Inflammatory macrophage (primary cell): Measurements from ENCODE around the gene SOX8.
"Not testable (repeated sequence)": the region's sequence is repeated elsewhere in the genome, so short reads cannot be mapped to it uniquely, and the experiment has no call there.

Experiments used
- DNase-seq, 2 donors: peaks; one replicate each; pipeline ENCODE4 v3.0.0-alpha.2; 2020 to 2022
- total RNA-seq, 18 experiments: gene quantifications; one replicate each; lab custom pipeline; 2026; ENCODE audit warnings: mixed read lengths in 6 of 18, inconsistent platforms in 2 of 18; lab: John Stamatoyannopoulos, UW

The SOX8 gene
- total RNA-seq, result 0 to 1.9 (median 0.27) reads per million in 18 experiments

DNA sequence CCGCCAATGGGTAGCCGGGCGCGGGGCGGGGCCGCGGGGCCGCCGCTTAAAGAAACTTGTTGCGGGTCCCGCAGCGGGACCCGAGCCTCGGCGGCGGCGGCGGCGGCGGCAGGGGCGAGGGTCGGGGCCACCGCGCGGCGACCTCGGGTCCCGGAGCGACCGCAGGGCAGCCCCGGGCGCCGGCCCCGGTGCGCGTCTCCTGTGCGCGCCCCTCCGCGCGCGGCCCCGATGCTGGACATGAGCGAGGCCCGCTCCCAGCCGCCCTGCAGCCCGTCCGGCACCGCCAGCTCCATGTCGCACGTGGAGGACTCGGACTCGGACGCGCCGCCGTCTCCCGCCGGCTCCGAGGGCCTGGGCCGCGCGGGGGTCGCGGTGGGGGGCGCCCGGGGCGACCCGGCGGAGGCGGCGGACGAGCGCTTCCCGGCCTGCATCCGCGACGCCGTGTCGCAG lies at the start of gene SOX8:
TSS of gene SOX8 (plus strand) at position 76 of the 450 bp plus-strand sequence. CDS start at position 229, 153 bp downstream.
- no peak for DNase-seq

DNA sequence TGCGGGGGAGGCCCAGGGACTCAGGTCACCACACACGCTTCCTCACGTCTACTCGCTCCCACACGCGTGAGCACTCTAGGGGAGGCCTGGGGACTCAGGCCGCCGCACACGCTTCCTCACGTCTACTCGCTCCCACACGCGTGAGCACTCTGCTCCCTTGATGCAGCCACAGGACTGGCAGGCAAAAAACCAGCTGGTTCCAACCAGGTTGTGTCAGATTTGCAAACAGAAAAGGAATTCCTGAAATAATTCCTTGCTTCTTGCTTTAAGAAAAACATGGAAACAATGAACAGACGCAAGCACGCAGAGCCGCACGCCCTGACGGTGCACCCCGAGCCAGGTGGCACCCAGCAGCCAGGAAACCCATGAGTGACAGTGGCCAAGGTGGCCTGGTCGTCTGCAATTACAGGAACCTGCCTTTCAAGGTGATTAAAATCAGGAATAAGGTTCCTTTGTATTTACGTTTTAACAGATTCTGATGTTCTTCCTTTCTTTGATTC lies 48.7 kb upstream of the SOX8 start:
- DNase-seq, result no peak

DNA sequence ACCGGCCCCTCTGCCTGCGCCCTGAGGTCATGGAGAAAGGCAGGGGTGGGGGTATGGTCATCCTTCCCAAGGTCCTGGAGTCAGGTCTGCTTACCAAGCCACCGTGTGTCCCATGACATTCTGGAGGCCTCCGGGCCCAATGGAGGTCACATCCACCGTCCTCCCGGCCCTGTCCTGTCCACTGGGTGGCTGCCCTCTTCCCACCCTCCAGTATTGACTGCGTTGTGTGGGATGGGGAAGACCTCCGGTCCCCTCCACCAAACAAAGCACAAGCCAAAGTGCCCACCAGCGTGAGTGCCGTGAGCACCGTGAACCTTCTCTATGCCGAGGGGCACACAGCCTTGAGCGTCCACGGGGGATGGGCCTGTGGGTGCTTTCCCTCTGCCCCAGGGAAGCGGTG lies 48.0 kb upstream of the SOX8 start:
- DNase-seq, result no peak

DNA sequence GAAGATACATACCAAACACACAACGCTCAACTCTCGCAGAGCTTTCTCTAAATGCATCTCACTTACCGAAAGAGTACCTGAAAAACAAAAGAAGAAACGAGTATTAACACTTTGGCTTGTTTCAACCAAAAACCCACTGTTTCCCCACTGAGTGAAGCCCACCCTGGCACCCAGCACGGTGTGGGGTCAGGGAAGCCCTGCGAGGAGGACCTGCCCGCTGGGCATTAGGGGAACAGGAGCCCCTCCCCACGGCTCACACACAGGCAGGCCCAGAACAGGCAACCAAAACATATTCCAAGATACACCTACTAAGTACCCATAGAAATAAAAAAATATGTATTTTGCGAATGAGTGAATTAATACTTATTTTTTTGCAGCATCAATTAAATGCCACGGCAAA lies 47.4 kb upstream of the SOX8 start:
- DNase-seq, result no peak

DNA sequence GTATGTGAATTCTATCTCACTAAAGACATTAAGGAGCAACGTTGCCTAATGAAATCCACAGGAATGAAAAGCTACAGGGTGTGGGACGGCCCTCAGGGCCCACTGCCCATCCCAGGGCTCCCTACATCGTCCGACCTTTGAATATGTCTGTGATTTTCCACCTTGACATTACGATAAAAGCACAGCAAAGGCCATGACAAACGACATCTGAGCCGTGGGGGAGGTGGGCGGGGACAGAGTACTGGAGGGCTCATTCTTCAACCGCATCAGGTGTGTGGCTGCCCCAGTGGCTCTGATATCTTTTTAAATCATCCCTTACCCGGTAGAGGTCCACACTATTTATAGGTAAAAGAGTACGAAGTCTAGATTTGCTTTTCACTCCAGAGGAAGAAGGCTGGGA lies 45.9 kb upstream of the SOX8 start:
- DNase-seq, result no peak

DNA sequence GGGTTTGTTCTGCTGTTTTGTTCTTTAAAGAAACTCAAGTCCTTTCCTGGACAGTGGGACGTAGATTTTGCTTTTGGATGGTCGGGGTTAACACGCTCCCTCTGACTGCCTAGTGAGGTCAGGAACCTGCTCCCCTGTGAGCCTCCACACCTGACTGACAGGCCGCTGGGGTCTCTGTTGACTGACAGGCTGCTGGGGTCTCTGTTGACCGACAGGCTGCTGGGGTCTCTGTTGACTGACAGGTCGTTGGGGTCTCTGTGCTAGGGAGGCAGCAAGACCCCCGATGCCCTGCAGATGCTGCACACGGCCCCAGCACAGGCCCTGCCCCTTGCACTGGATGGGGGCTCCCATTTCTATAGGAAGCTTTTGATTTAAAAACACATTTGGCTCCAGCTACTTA lies 44.3 kb upstream of the SOX8 start:
- no peak for DNase-seq

DNA sequence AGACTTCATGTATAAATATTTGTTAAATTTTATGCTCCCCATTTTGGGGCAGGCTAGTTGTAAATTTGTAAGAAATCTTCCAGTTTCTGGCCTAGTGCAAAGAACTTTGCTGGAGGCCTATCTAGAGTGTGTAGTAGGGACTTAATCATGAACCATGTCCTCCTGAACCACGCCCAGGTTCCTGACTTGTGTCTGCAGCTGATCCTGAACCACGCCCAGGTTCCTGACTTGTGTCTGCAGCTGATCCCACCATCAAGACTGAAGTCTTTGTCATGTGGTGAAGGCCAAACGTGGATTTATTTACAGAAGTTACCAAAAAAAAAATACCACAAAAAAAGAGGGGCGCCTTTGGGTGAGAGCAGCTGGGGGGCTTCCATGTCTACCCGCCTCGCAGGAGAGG lies 43.8 kb upstream of the SOX8 start:
- DNase-seq, result no peak

DNA sequence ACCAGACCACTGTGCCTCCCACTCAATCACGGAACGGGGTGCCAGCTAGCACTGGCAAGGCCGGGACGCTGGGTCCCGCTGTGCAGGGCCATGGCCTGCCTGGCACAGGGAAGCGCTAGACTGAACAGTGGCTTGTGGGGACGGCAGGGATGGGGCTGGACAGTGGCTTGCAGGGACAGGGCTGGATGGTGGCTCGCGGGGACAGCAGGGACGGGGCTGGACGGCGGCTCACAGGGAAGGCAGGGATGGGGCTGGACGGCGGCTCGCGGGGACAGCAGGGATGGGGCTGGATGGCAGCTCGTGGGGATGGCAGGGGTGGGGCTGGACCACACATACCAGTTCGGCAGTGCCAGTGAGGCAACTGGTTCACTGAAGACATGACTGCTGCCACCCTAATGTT lies 43.4 kb upstream of the SOX8 start:
- no peak for DNase-seq

DNA sequence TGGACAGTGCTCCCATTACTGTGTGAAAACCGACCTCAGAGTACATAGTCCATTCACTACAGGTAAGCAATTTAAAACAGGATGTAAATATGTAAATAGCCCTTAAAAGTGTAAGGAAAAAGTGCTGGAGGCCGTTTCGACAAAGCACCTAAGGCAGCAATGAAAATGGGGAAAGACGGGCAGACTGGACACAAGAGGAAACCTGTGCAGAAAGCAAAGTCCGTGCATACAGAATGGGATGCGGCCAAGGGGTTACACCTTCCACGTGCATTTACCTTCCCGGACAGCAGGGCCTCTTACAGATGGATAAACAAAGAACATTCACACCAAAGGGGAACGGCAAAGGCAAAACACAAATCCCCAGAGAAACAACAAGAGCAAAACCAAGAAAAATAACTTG lies 42.8 kb upstream of the SOX8 start:
- no peak for DNase-seq

DNA sequence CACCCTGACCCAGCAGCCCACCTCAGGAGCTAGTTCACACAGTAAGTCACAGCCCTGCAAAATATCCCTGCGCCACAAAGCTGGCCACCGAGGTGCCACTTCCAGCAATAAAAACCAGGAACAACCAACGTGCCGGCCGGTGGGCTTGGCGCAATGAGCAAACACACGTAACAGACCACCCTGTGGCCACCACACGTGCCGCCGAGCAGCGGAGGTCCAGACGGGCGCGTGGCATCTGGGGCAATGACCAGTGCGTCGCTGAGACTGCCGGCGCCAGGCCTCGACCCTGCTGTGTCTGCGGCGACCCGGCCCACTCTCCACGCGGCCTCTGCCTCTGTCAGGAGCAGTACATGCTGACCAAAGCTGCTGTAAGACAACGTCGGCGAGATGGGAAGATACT lies 42.3 kb upstream of the SOX8 start:
- no peak for DNase-seq

DNA sequence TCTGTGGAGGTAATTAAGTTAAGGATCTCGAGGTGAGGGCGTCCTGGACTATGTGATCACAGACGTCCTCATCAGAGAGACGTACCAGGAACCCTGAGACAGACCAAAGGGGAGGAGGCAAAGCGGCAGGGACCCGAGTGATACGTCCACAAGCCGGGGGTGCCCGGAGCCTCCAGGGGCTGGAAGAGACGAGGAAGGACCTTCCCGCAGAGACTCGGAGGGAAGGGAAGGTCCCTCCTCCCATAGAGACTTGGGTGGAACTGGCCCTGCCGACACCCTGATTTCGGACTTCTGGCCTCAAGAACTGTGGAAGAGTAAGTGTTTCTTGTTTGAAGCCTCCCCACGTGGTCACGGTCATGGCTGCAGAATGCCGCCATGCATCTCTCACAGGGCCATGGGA lies 41.6 kb upstream of the SOX8 start:
- DNase-seq, result no peak

DNA sequence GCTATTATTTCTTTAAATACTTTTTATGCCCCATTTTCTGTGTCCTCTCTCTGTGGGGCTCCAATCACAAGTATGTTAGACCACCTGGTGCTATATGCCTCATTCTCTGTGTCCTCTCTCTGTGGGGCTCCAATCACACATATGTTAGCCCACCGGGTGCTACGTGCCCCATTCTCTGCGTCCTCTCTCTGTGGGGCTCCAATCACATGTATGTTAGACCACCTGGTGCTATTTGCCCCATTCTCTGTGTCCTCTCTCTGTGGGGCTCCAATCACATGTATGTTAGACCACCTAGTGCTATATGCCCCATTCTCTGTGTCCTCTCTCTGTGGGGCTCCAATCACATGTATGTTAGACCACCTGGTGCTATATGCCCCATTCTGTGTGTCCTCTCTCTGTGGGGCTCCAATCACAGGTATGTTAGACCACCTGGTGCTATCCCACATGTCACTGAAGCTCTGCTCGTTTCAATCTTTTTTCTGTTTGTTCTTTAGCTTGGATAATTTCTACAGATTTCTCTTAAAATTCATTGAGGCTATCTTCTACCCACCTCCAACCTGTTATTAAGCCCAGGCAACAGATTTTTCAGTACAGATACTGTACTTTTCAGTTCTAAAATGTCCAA lies 39.0 kb upstream of the SOX8 start:
- no peak for DNase-seq

DNA sequence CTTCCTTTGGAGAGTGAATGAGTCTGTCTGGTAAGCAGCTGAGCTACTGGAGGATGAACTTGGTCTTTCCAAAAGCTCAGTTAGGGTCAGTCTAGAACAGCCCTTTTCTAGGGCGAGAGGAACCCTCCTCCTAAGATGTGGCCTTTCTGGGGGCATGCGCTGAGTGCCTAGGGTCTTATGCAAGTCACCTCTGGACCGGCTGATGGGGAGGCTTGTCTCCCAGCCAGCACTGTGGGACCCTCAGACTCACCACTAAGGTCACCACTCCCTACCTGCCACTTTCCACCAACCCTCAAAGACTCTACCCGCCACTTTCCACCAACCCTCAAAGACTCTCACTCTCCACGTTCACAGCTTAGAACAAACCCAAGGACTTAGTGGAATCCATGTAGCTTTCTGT lies 37.6 kb upstream of the SOX8 start:
- no peak for DNase-seq

DNA sequence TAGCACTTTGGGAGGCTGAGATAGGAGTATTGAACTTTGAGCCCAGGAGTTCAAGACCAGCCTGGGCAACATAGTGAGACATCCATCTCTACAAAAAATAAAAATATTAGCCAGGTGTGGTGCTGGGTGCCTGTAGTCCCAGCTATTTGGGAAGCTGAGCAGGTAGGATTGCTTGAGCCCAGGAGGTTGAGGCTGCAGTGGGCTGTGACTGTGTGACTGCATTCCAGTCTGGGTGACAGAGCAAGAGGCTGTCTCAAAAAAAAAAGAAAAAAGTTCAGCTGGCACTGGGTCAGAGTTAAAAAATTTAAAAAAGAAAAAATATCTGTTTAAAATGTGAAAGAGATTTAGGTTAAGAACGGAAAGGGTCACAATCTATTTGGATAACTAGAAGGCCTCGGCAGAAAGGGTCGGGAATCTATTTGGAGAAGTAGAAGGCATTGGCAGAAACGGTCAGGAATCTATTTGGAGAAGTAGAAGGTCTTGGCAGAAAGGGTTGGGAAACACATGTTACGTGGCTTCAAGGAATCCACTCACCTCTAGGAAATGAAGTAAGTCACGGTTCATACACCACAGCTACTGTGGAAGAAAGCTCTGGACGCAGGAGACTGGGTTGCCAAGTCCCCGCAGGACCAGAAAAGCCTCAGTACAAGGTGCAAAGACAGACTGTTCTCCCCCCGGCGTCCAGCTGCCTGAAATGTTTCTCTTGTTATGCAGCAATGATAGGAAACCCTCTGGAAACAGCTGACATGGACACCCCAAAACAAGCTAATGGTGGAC lies 36.1 kb upstream of the SOX8 start:
- DNase-seq, result no peak

DNA sequence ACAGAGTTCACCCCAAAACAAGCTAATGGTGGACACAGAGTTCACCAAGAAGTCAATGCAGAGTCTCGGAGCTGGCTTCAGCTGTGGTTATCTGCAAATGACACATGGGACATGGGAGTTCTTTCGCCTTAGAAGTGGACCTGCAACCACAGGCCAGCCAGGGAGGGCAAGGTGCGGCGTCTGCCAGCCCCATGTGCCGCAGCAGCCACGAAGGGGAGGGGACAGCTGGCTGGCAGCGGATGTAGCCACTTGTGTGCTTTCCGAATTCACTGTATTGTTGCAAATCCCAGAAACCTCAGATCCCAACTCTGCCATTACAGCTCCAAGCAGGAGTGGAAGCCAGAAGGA lies 35.5 kb upstream of the SOX8 start:
- DNase-seq, result no peak

DNA sequence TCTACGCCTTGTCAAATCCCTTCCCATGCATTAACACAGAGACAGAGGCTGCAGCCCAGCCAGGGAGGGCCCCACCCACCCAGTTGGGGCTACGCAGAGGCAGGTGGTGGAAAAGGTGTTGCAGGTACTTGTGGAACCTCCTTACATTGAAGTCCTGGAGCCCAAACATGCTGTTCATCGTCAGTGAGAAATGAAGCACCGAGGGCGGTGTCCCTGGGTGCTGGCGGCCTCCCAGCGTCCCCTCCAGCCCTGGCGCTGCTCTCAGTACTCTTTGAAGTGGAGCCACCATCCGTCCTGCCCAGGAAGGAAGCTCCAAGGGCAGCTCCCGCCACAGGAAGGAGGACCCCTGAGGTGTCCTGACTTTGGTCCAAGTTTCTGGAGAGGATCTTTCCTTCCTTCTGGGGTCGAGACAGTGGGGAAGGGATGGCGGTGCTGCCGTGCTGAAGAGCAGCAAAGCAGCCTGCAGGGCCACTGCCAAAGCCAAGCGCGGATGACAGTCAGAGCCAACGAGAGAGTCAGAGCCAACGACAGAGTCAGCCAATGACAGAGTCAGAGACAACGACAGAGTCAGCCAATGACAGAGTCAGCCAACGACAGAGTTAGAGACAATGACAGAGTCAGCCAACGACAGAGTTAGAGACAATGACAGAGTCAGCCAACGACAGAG lies 34.2 kb upstream of the SOX8 start:
- DNase-seq, result no peak

DNA sequence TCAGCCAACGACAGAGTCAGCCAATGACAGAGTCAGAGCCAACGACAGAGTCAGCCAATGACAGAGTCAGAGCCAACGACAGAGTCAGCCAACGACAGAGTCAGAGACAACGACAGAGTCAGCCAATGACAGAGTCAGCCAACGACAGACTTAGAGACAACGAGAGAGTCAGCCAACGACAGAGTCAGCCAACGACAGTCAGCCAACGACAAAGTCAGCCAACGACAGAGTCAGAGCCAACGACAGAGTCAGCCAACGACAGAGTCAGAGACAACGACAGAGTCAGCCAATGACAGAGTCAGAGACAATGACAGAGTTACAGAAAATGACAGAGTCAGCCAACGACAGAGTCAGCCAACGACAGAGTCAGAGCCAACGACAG lies 33.7 kb upstream of the SOX8 start:
- not testable (repeated sequence) for DNase-seq

DNA sequence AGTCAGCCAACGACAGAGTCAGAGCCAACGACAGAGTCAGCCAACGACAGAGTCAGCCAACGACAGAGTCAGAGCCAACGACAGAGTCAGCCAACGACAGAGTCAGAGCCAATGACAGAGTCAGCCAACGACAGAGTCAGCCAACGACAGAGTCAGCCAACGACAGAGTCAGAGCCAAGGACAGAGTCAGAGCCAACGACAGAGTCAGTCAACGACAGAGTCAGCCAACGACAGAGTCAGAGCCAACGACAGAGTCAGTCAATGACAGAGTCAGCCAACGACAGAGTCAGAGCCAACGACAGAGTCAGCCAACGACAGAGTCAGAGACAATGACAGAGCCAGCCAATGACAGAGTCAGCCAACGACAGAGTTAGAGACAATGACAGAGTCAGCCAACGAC lies 32.8 kb upstream of the SOX8 start:
- not testable (repeated sequence) for DNase-seq

DNA sequence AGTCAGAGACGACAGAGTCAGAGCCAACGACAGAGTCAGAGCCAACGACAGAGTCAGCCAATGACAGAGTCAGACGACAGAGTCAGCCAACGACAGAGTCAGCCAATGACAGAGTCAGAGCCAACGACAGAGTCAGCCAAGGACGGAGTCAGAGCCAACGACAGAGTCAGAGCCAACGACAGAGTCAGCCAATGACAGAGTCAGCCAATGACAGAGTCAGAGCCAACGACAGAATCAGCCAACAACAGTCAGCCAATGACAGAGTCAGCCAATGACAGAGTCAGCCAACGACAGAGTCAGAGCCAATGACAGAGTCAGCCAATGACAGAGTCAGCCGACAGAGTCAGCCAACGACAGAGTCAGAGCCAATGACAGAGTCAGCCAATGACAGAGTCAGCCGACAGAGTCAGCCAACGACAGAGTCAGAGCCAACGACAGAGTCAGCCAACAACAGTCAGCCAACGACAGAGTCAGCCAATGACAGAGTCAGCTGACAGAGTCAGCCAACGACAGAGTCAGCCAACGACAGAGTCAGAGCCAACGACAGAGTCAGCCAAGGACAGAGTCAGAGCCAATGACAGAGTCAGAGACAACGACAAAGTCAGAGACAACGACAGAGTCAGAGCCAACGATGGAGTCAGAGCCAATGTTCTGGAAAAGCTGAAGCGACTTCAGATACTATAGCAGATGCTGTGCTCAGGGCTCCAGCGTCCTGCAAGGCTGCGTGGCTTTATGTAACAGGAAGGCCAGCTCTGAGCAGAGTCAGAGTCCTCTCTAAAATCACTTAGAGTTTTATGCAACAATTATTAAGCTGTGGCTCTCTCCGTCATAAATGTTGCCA lies 30.6 kb upstream of the SOX8 start:
- not testable (repeated sequence) for DNase-seq

DNA sequence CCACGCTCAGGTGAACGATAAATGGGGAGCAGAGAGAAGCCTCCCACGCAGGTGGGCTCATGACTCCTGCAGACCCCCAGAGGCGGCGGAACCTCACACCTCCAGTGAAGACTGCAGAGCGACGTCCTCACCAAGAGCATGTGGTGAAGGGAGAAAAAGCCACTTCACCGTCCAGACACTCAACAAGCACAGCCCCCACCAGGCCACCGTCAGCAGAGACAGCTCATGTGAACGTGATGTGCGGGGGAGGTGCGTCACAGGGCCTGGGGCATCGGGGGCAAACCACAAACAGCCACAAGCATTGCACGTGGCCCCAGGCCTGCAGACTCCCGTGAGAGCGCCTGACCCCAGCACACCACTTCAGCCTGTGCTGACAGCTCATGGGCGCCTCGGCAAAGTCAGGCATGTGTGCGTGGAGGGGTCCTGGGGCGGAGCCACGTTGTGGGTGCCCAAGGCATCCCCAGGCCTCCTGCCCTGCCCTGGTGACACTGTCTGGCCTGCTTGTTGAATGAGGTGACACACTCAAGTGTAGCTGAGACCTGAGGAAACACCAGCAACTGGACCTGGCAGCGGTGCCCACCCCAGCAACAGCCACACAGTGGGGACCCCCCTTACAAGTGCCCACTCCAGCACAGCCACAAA lies 29.8 kb upstream of the SOX8 start:
- no peak for DNase-seq

DNA sequence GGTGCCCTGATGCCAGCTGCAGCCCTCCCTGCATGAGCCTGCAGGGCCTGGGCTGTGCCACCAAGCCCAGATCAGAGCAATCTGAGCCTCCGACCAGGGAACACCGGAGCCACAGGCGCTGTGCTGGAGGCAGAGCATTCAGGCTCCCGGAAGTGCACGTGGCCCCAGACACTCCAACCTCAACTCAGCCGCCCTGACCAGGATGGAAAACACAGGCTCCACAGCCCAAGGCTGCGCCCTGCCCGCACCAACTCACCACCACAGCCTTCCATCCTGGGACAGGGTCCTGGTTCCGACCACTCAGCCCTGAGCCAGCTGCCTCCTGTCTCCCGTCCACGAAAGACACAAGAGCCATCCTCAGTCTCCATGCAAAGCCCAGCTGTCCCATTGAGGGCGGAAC lies 29.2 kb upstream of the SOX8 start:
- no peak for DNase-seq

DNA sequence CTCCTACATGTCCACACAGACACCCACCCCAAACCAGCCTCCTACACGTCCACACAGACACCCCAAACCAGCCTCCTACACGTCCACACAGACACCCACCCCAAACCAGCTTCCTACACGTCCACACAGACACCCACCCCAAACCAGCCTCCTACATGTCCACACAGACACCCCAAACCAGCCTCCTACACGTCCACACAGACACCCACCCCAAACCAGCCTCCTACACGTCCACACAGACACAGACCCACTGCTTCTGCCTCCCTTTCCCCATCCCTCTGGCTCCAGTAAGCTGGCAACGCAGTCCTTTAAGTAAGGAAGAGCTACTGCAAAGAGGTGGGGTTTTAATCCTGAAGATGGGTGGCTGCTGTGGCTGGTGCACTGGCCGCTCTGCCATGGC lies 27.8 kb upstream of the SOX8 start:
- DNase-seq, result not testable (repeated sequence)
